SKM-1 treated with dmso at 0.1 percent for 144 hours (cell line): Measurements from ENCODE around the gene CCR4.
"Not testable (repeated sequence)": the region's sequence is repeated elsewhere in the genome, so short reads cannot be mapped to it uniquely, and the experiment has no call there.

Experiments
- DNase-seq: peaks from one replicate; lab custom pipeline; 2025; ENCODE audit not compliant: unreplicated experiment; lab: John Stamatoyannopoulos, UW

CCR4 gene

GRCh38 chr3:32951410-32951811 lies at the start of gene CCR4:
Gene CCR4 (plus strand): TSS chr3:32951644. CDS start chr3:32953423, 1,779 bp downstream.
- DNase-seq: no peak

- DNase-seq: not testable (repeated sequence)
These were observed 48.5 kb upstream of the CCR4 start for GRCh38 chr3:32902887-32903371.

- DNase-seq: no peak
These were observed 47.5 kb upstream of the CCR4 start for GRCh38 chr3:32903953-32904352.

GRCh38 chr3:32909999-32910398 lies 41.4 kb upstream of the CCR4 start:
- DNase-seq: no peak

- no peak for DNase-seq
These were observed 40.5 kb upstream of the CCR4 start for GRCh38 chr3:32910954-32911353.

- DNase-seq: no peak
These were observed 39.4 kb upstream of the CCR4 start for GRCh38 chr3:32912046-32912445.

- DNase-seq: no peak
These were observed 37.5 kb upstream of the CCR4 start for GRCh38 chr3:32913790-32914446.

GRCh38 chr3:32919920-32920319 lies 31.5 kb upstream of the CCR4 start:
- no peak for DNase-seq

GRCh38 chr3:32922078-32922477 lies 29.4 kb upstream of the CCR4 start:
- DNase-seq: no peak

GRCh38 chr3:32930161-32930560 lies 21.3 kb upstream of the CCR4 start:
- DNase-seq: no peak

- DNase-seq: not testable (repeated sequence)
These were observed 20.2 kb upstream of the CCR4 start for GRCh38 chr3:32931273-32931672.

- peak; percentile 10 for DNase-seq
These were observed 17.2 kb upstream of the CCR4 start for GRCh38 chr3:32934150-32934742.

GRCh38 chr3:32937331-32937730 lies 14.1 kb upstream of the CCR4 start:
- no peak for DNase-seq

- DNase-seq: not testable (repeated sequence)
These were observed 11.7 kb upstream of the CCR4 start for GRCh38 chr3:32939531-32940284.

GRCh38 chr3:32940726-32941125 lies 10.7 kb upstream of the CCR4 start:
- no peak for DNase-seq

- no peak for DNase-seq
These were observed 6.3 kb upstream of the CCR4 start for GRCh38 chr3:32945136-32945535.

- DNase-seq: not testable (repeated sequence)
These were observed 5.8 kb upstream of the CCR4 start for GRCh38 chr3:32945598-32945997.

- DNase-seq: no peak
These were observed 4.3 kb upstream of the CCR4 start for GRCh38 chr3:32946973-32947788.

GRCh38 chr3:32947789-32948238 lies 3.6 kb upstream of the CCR4 start:
- peak; percentile 60 for DNase-seq

GRCh38 chr3:32948625-32949445 lies 2.6 kb upstream of the CCR4 start:
- DNase-seq: no peak
